Mesothelial cell of epicardium (in vitro differentiated cells): ENCODE results near the gene TAS1R1. TPM values are rescaled to one million over a fixed set of nuclear protein-coding genes. Genes with fewer than 3 reads are reported as not detected.
"Not testable (repeated sequence)": the region's sequence is repeated elsewhere in the genome, so short reads cannot be mapped to it uniquely, and the experiment has no call there.

ENCODE experiments used
- DNase-seq, 2 experiments: peaks; one replicate each; pipeline ENCODE4 v3.0.0; 2021; ENCODE audit warnings: low spot score in 2 of 2; ENCODE audit not compliant: unreplicated experiment in 2 of 2
- H3K27ac Mint-ChIP-seq: 2 replicates; pipeline ENCODE4 v1.8.0; 2021; ENCODE audit warnings: mixed read lengths
- H3K27me3 Mint-ChIP-seq: 2 replicates; pipeline ENCODE4 v1.8.0; 2021; ENCODE audit warnings: low read depth, mixed read lengths
- H3K36me3 Mint-ChIP-seq: 2 replicates; pipeline ENCODE4 v1.8.0; 2021; ENCODE audit warnings: mixed read lengths
- H3K4me1 Mint-ChIP-seq: 2 replicates; pipeline ENCODE4 v1.8.0; 2021; ENCODE audit warnings: mixed read lengths
- H3K4me3 Mint-ChIP-seq: 2 replicates; pipeline ENCODE4 v1.8.0; 2021; ENCODE audit warnings: mild to moderate bottlenecking, moderate library complexity, mixed read lengths
- H3K9me3 Mint-ChIP-seq: 2 replicates; pipeline ENCODE4 v1.8.0; 2021; ENCODE audit warnings: mixed read lengths
- CTCF ChIP-seq: fragments of 200-600 bp; sonication (generic); IDR thresholded peaks from one replicate; pipeline ENCODE4 v1.5.0; 2021; ENCODE audit warnings: antibody characterized with exemption; ENCODE audit not compliant: unreplicated experiment
- total RNA-seq: library from RNA; stranded (reverse); gene quantifications from 3 replicates; pipeline ENCODE4 v1.2.1, GENCODE V29; 2021

Gene TAS1R1
- total RNA-seq, 1 donor from 2014 or later = not detected

GRCh38 chr1:6545276-6546112, 9.6 kb upstream of the TAS1R1 start:
- no peaks in the 10 kb centered on the region for H3K4me1 Mint-ChIP-seq
- no peak overlapping the region for H3K27ac Mint-ChIP-seq
- H3K4me3 Mint-ChIP-seq = no peak overlapping the region
- H3K27me3 Mint-ChIP-seq = no peaks in the 10 kb centered on the region
- H3K36me3 Mint-ChIP-seq = peaks cover 30% of the 10 kb centered on the region
- no peak for DNase-seq
- no peak for TF ChIP-seq CTCF
- H3K9me3 Mint-ChIP-seq = no peaks in the 10 kb centered on the region

GRCh38 chr1:6546326-6546725, 8.8 kb upstream of the TAS1R1 start:
- Mint-ChIP-seq H3K4me1 (no peaks in the 10 kb centered on the region), H3K27ac (no peak overlapping the region), H3K9me3 (no peaks in the 10 kb centered on the region), H3K36me3 (peaks cover 30% of the 10 kb centered on the region), H3K4me3 (no peak overlapping the region), H3K27me3 (no peaks in the 10 kb centered on the region)
- no peak for TF ChIP-seq CTCF
- DNase-seq = no peak

- H3K36me3 Mint-ChIP-seq = peaks cover 26% of the 10 kb centered on the region
- H3K4me1 Mint-ChIP-seq = no peaks in the 10 kb centered on the region
- H3K4me3 Mint-ChIP-seq = no peak overlapping the region
- no peak for DNase-seq
- no peaks in the 10 kb centered on the region for H3K27me3 Mint-ChIP-seq
- H3K9me3 Mint-ChIP-seq = no peaks in the 10 kb centered on the region
- TF ChIP-seq CTCF = no peak
- H3K27ac Mint-ChIP-seq = no peak overlapping the region
Measured at GRCh38 chr1:6547301-6547700, 7.8 kb upstream of the TAS1R1 start.

- Mint-ChIP-seq H3K9me3 (no peaks in the 10 kb centered on the region), H3K27ac (peak within 1 kb of the TSS; percentile 67), H3K36me3 (peaks cover 6% of the 10 kb centered on the region), H3K4me1 (peaks cover 14% of the 10 kb centered on the region), H3K27me3 (no peaks in the 10 kb centered on the region), H3K4me3 (peak within 1 kb of the TSS; percentile 79)
- DNase-seq = peak; percentile 91 to 98
- TF ChIP-seq CTCF = peak; percentile 95
Measured at GRCh38 chr1:6554031-6554906, 838 bp upstream of the TAS1R1 start, which contains the start of gene NOL9. Gene NOL9 (minus strand): TSS chr1:6554513. CDS start chr1:6554502, 11 bp downstream.

GRCh38 chr1:6557597-6557996, 2.5 kb downstream of the TAS1R1 start:
- Mint-ChIP-seq H3K4me1 (peaks cover 13% of the 10 kb centered on the region), H3K9me3 (peaks cover 3% of the 10 kb centered on the region), H3K27ac (no peak overlapping the region), H3K4me3 (no peak overlapping the region), H3K36me3 (no peaks in the 10 kb centered on the region), H3K27me3 (no peaks in the 10 kb centered on the region)
- no peak for DNase-seq
- no peak for TF ChIP-seq CTCF

- H3K27me3 Mint-ChIP-seq, H3K9me3 Mint-ChIP-seq, H3K36me3 Mint-ChIP-seq, H3K4me1 Mint-ChIP-seq, H3K4me3 Mint-ChIP-seq, DNase-seq, H3K27ac Mint-ChIP-seq: not testable (repeated sequence)
Measured at GRCh38 chr1:6559161-6559560, 4.1 kb downstream of the TAS1R1 start.
